ENCODE results near the gene CUL3.
A peak's percentile ranks its signal among the peaks of the same experiment; 100 is the strongest.
"Not testable (repeated sequence)": the region's sequence is repeated elsewhere in the genome, so short reads cannot be mapped to it uniquely, and the experiment has no call there.

The CUL3 gene

DNA sequence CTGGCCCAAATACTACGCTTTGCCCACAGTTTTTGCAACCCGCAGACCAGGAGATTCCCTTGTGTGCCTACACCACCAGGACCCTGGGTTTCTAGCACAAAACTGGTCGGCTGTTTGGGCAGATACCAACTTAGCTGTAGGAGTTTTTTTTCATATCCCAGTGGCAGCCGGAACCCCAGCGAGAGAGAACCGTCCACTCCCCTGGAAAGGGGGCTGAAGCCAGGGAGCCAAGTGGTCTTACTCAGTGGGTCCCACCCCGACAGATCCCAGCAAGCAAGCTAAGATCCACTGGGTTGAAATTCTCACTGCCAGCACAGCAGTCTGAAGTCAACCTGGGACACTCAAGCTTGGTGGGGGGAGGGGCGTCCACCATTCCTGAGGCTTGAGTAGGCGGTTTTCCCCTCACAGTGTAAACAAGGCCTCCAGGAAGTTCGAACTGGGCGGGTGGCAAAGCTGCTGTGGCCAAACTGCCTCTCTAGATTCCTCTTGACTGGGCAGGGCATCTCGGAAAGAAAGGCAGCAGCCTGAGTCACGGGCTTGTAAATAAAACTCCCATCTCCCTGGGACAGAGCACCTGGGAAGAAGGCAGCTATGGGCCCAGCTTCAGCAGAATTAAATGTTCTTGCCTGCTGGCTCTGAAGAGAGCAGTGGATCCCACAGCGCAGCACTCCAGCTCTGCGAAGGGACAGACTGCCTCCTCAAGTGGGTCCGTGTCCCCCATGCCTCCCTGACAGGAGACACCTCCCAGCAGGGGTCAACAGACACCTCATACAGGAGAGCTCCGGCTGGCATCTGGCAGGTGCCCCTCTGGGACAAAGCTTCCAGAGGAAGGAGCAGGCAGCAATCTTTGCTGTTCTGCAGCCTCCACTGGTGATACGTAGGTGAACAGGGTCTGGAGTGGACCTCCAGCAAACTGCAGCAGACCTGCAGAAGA is 99.8 kb downstream of the CUL3 start:
- FAIRE-seq; DNase-seq (ENCODE audit: insufficient read length, low spot score): not testable (repeated sequence)

DNA sequence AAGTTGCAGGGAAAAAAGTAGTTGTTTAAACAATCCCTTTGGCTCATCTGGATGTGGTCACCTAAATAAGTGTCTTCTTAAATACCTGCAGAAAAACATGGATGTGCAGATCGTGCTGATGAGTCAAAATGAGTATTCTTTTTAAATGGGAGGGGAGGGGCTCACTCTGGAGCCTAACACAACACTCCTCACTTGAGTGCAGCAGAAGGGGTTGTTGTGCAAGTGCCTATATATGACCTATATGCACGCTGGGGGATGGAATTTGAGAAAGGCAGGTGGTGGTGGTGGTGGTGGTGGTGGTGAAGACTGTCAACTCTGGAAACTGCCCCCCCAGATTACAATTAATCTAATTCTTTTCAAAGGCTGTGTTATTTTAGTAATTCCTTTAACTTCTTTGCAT is 105.3 kb downstream of the CUL3 start:
- DNase-seq (ENCODE audit: insufficient read length, low spot score) (no peak), FAIRE-seq (no peak)

GRCh38 chr2:224472827-224473226 is 112.3 kb downstream of the CUL3 start:
- FAIRE-seq (no peak), DNase-seq (ENCODE audit: insufficient read length, low spot score) (no peak)

DNA sequence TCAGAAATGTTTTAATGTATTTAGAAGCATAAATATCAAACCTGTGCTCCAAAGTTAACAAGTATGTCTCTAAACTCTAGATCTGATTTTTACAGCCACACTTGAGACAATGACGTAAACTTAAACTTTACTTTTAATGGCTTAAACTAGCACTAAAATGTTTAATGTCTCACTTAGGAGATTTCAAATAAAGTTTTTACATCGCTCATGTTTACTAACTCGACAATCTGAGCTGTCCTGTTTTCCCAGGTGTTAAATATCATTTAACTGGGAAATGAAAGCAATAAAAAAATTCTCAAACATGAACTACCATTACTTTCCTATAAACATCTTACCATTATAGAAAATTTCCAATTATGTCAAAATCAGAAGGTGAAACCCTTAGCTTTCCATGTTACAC is 113.0 kb downstream of the CUL3 start:
- DNase-seq (ENCODE audit: insufficient read length, low spot score), result no peak
- no peak for FAIRE-seq

DNA sequence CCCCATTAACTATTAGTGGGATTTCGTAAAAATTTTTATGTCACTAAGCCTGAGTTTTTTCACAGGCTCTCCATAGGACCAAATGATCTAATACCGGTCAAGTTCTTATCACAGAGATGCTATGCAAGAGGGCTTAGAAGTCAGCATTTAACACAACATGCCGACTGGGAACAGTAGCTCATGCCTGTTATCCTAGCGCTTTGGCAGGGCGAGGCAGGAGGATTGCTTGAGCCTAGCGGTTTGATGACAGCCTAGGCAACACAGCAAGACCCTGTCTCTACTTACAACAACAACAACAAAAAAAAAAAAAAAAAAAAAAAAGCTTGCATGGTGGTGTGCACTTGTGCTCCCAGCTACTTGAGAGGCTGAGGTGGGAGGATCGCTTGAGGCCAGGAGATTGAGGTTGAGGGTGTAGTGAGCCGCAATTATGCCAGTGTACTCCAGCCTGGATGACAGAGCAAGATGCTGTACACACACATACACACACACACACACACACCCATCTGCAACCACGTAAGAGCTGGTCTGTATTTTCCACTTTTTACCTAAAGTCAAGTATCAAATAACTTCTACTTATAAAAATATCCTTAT is 115.7 kb downstream of the CUL3 start:
- DNase-seq (ENCODE audit: insufficient read length, low spot score), result no peak
- FAIRE-seq, result no peak

DNA sequence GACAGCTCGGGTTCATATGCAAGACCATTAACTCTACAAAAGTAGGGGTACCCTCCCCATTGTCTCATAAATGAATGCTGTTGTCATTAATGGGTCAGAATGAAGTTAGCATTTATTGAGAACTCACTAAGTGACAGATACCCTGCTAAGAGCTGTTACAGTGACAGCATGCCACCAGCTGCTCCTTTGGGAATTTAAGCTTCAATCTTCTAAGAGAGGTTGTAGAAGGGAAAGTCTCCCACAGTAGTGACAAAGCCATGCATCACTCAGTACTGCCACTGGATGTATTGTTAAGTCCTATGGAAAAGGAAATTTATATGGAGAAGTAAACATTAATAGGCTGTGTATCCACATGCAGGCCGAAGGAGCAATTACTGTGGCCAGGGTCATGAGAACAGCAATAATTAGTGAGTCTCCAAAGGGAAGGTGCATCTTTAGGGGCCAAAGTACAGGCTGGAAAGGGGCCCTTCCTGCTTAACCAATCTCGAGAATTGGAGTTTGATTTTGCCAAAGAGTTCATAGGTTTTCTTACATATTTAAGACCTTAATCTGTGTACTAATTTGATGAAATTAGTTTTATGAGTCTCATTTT is 118.8 kb downstream of the CUL3 start:
- no peak for FAIRE-seq
- DNase-seq (ENCODE audit: insufficient read length, low spot score), result no peak

- no peak for FAIRE-seq
- no peak for DNase-seq (ENCODE audit: insufficient read length, low spot score)
These were observed 123.8 kb downstream of the CUL3 start for GRCh38 chr2:224461391-224461790.

DNA sequence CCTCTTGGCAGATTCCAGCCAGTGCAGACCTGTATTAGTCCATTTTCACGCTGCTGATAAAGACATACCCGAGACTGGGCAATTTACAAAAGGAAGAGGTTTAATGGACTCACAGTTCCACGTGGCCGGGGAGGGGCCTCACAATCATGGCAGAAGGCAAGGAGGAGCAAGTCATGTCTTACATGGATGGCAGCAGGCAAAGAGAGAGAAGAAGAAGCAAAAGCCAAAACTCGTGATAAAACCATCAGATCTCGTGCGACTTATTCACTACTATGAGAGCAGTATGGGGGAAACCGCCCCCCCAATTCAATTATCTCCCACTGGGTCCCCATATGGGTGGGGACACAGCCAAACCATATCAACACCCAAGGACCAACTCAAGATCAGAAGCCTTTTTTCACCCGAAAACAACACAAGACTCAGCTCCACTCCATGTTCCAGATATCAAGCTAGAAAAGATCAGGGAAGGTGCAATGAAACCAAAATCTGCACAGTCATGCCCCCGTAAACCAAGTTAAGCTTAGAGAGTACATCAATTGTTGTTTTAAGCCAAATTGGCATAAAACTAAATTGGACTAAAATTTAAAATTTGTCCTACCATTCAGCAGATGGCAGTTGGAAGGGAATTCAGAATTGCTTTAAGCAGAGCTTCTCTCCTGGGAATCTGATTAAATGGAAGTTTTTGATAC is 127.6 kb downstream of the CUL3 start:
- DNase-seq (ENCODE audit: insufficient read length, low spot score) (no peak), FAIRE-seq (no peak)

DNA sequence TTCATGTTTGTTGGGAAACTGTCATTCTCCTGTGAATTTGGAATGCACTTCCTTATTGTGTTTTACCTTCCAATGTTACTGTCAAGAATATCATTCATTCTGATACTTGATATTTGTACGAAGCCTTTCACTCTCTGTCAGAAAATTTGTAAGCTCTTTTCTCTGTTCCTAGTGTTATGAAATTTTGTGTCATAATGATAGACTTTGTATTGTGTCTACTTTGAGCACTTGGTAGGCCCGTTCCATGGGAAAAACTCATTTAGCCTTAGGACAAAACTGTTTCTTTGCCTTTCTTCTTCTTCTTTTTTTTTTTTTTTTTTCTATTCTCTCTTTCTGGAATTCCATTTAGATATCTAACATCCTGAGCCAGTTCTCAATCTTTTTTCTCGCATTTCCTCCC is 131.3 kb downstream of the CUL3 start:
- DNase-seq (ENCODE audit: insufficient read length, low spot score) (no peak), FAIRE-seq (no peak)

- DNase-seq (ENCODE audit: insufficient read length, low spot score), result no peak
- FAIRE-seq, result peak; percentile 91
These were observed 135.7 kb downstream of the CUL3 start for GRCh38 chr2:224449212-224450147.

GRCh38 chr2:224448236-224448635 is 136.9 kb downstream of the CUL3 start:
- FAIRE-seq (no peak), DNase-seq (ENCODE audit: insufficient read length, low spot score) (no peak)

- DNase-seq (ENCODE audit: insufficient read length, low spot score) (no peak), FAIRE-seq (no peak)
These were observed 140.4 kb downstream of the CUL3 start for GRCh38 chr2:224444783-224445182.

- FAIRE-seq, result no peak
These were observed 141.1 kb downstream of the CUL3 start for GRCh38 chr2:224444021-224444420.

GRCh38 chr2:224442071-224442967 is 142.8 kb downstream of the CUL3 start:
- FAIRE-seq (no peak), DNase-seq (ENCODE audit: insufficient read length, low spot score) (peak; percentile 24)

More at GRCh38 chr2:224444021-224444420, 141.1 kb downstream of the CUL3 start:
- DNase-seq (ENCODE audit: insufficient read length, low spot score), result no peak

GRCh38 chr2:224440988-224441387 is 144.2 kb downstream of the CUL3 start:
- DNase-seq (ENCODE audit: insufficient read length, low spot score) (no peak), FAIRE-seq (no peak)

GRCh38 chr2:224438726-224439125 is 146.4 kb downstream of the CUL3 start:
- no peak for DNase-seq (ENCODE audit: insufficient read length, low spot score)
- no peak for FAIRE-seq

- no peak for FAIRE-seq
- no peak for DNase-seq (ENCODE audit: insufficient read length, low spot score)
These were observed 148.5 kb downstream of the CUL3 start for GRCh38 chr2:224436634-224437033.

GRCh38 chr2:224434618-224435017 is 150.5 kb downstream of the CUL3 start:
- FAIRE-seq (no peak), DNase-seq (ENCODE audit: insufficient read length, low spot score) (no peak)

DNA sequence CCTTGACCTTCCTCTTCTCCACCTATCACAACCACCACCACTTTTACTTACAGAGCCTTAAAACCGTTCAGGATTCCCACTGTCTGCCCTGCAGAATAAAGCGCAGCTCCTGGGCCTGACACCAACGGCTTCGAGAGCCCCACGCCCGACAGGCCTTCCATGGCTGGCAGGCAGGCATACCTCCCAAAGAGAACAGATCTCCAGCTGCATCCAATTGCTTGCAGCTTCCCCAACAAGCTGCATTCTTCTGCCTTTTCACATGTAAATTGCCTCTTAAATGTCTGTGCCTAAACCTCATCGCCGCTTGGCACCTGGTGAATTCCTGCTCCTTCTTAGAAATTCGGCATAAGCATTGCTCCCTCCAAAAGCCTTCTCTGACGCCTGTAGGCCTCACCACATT is 151.7 kb downstream of the CUL3 start:
- DNase-seq (ENCODE audit: insufficient read length, low spot score) (no peak), FAIRE-seq (no peak)

All from GM19239 (cell line).